Measurements from ENCODE around the gene INSIG2.

The INSIG2 gene

DNA sequence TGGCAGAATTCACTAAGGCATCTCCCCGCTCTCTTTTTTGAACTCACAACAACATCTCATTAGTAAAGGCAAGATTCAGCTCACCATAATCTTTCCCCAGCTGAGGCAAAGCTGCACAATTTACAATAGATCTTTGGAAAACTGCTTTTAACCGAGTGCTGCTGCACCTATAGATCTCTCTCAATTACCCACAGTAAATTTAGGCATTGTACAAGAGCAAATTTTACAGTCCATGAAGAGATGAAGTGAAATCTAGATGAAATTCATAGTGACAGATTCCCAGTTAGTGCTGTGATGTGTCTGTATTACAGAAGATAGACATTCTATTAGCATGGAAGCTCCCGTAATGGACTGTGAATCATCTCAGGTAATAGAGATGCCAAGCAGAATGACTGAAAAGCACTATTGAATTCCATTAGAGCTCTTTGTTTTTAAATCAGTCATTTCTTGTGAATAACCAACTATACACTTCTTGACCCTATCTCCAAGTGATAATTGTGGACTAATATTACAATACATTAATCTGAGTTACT lies 36.4 kb upstream of the INSIG2 start:
- no peaks in the 10 kb centered on the region for H3K9me3 ChIP-seq (ENCODE audit: low read length)
- H3F3A ChIP-seq (ENCODE audit: insufficient read depth, low read length), result no peaks in the 10 kb centered on the region
- no peaks in the 10 kb centered on the region for H3K79me2 ChIP-seq (ENCODE audit: insufficient read depth, low read length)
- H3K4me1 ChIP-seq (ENCODE audit: insufficient read depth, low read length, severe bottlenecking), result peaks cover 55% of the 10 kb centered on the region
- H4K20me1 ChIP-seq (ENCODE audit: insufficient read depth, low read length), result no peaks in the 10 kb centered on the region
- no peak for TF ChIP-seq EZH2 (IDR thresholded peaks at IDR 0.05; ENCODE audit: borderline replicate concordance, low read length)
- TF ChIP-seq, protein P1, sequence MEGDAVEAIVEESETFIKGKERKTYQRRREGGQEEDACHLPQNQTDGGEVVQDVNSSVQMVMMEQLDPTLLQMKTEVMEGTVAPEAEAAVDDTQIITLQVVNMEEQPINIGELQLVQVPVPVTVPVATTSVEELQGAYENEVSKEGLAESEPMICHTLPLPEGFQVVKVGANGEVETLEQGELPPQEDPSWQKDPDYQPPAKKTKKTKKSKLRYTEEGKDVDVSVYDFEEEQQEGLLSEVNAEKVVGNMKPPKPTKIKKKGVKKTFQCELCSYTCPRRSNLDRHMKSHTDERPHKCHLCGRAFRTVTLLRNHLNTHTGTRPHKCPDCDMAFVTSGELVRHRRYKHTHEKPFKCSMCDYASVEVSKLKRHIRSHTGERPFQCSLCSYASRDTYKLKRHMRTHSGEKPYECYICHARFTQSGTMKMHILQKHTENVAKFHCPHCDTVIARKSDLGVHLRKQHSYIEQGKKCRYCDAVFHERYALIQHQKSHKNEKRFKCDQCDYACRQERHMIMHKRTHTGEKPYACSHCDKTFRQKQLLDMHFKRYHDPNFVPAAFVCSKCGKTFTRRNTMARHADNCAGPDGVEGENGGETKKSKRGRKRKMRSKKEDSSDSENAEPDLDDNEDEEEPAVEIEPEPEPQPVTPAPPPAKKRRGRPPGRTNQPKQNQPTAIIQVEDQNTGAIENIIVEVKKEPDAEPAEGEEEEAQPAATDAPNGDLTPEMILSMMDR (IDR thresholded peaks at IDR 0.05; ENCODE audit: low read length), result no peak
- H3K27me3 ChIP-seq (ENCODE audit: insufficient read depth, low read length), result no peaks in the 10 kb centered on the region
- no peaks in the 10 kb centered on the region for H3K36me3 ChIP-seq (ENCODE audit: insufficient read depth, low read length)
- no peak overlapping the region for H3K27ac ChIP-seq (ENCODE audit: low read depth, low read length, poor library complexity, severe bottlenecking)
- no peak overlapping the region for H3K4me2 ChIP-seq (ENCODE audit: low read length)
- no peaks in the 10 kb centered on the region for H3K9me2 ChIP-seq (ENCODE audit: low read depth, low read length)
- H3K9ac ChIP-seq (ENCODE audit: low read length), result no peak overlapping the region
- H3K4me3 ChIP-seq (ENCODE audit: low read depth, low read length, poor library complexity, severe bottlenecking), result no peak overlapping the region
- H2AFZ ChIP-seq (ENCODE audit: low read length), result no peak overlapping the region

- Histone ChIP-seq H2AFZ (ENCODE audit: low read length) (no peak overlapping the region), H3K9me2 (ENCODE audit: low read depth, low read length) (no peaks in the 10 kb centered on the region), H4K20me1 (ENCODE audit: insufficient read depth, low read length) (no peaks in the 10 kb centered on the region), H3K79me2 (ENCODE audit: insufficient read depth, low read length) (no peaks in the 10 kb centered on the region), H3K36me3 (ENCODE audit: insufficient read depth, low read length) (no peaks in the 10 kb centered on the region), H3K4me1 (ENCODE audit: insufficient read depth, low read length, severe bottlenecking) (peaks cover 53% of the 10 kb centered on the region), H3K9ac (ENCODE audit: low read length) (no peak overlapping the region), H3K9me3 (ENCODE audit: low read length) (no peaks in the 10 kb centered on the region), H3K27me3 (ENCODE audit: insufficient read depth, low read length) (no peaks in the 10 kb centered on the region), H3F3A (ENCODE audit: insufficient read depth, low read length) (no peaks in the 10 kb centered on the region), H3K4me3 (ENCODE audit: low read depth, low read length, poor library complexity, severe bottlenecking) (no peak overlapping the region), H3K27ac (ENCODE audit: low read depth, low read length, poor library complexity, severe bottlenecking) (no peak overlapping the region), H3K4me2 (ENCODE audit: low read length) (no peak overlapping the region)
- TF ChIP-seq, protein P1 (IDR thresholded peaks at IDR 0.05; ENCODE audit: low read length), result no peak
- TF ChIP-seq EZH2 (IDR thresholded peaks at IDR 0.05; ENCODE audit: borderline replicate concordance, low read length), result no peak
Measured at GRCh38 chr2:118052474-118052873, 35.8 kb upstream of the INSIG2 start.

DNA sequence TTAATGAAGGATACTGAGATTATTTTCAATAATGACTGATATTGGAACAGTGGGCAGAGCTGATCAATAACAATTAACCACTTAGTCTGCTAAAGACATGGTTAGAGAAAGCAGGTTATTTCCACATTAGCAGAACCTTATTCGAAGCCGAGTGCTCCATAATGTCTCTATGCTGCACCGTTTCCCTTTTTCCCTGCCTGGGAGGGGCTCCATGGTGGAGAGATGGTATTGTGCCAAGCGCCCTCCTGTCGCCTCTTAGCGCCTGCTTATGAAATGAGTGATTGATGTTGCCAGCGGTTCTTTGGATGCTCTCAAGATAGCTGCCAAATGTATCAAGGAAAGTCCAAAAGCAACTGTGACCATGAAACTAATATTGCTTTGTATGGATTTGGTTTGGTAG lies 34.6 kb upstream of the INSIG2 start:
- H3K4me3 ChIP-seq (ENCODE audit: low read depth, low read length, poor library complexity, severe bottlenecking), result no peak overlapping the region

More for the DNA sequence above, 34.6 kb upstream of the INSIG2 start:
- TF ChIP-seq, protein P1 (IDR thresholded peaks at IDR 0.05; ENCODE audit: low read length), result no peak
- peaks cover 52% of the 10 kb centered on the region for H3K4me1 ChIP-seq (ENCODE audit: insufficient read depth, low read length, severe bottlenecking)
- H3K27ac ChIP-seq (ENCODE audit: low read depth, low read length, poor library complexity, severe bottlenecking), result no peak overlapping the region
- H3K27me3 ChIP-seq (ENCODE audit: insufficient read depth, low read length), result no peaks in the 10 kb centered on the region
- no peaks in the 10 kb centered on the region for H3K79me2 ChIP-seq (ENCODE audit: insufficient read depth, low read length)
- H3K36me3 ChIP-seq (ENCODE audit: insufficient read depth, low read length), result no peaks in the 10 kb centered on the region
- no peak overlapping the region for H2AFZ ChIP-seq (ENCODE audit: low read length)
- H3K9ac ChIP-seq (ENCODE audit: low read length), result no peak overlapping the region
- H3K4me2 ChIP-seq (ENCODE audit: low read length), result no peak overlapping the region
- no peaks in the 10 kb centered on the region for H3K9me2 ChIP-seq (ENCODE audit: low read depth, low read length)
- no peaks in the 10 kb centered on the region for H3F3A ChIP-seq (ENCODE audit: insufficient read depth, low read length)
- H4K20me1 ChIP-seq (ENCODE audit: insufficient read depth, low read length), result no peaks in the 10 kb centered on the region
- no peaks in the 10 kb centered on the region for H3K9me3 ChIP-seq (ENCODE audit: low read length)
